C4-2B (cell line): ENCODE results near the gene SLC16A13.

Source experiments
- CTCF ChIP-seq: fragments of 450-650 bp; conservative IDR thresholded peaks from 2 replicates; pipeline ENCODE4 v1.5.1; 2017; ENCODE audit warnings: mild to moderate bottlenecking
- ZFX ChIP-seq: fragments of 450-650 bp; IDR thresholded peaks from 2 replicates; pipeline ENCODE4 v1.6.1; 2017

GRCh38 chr17:7011942-7012254 is 23.9 kb upstream of the SLC16A13 start:
- TF ChIP-seq CTCF, result no peak
- TF ChIP-seq ZFX, result no peak
